NCI-H1436 (cell line): ENCODE measurements around the gene SNTG2.

Experiments used
- DNase-seq: peaks from one replicate; lab custom pipeline; 2025; lab: John Stamatoyannopoulos, UW

SNTG2 gene

DNA sequence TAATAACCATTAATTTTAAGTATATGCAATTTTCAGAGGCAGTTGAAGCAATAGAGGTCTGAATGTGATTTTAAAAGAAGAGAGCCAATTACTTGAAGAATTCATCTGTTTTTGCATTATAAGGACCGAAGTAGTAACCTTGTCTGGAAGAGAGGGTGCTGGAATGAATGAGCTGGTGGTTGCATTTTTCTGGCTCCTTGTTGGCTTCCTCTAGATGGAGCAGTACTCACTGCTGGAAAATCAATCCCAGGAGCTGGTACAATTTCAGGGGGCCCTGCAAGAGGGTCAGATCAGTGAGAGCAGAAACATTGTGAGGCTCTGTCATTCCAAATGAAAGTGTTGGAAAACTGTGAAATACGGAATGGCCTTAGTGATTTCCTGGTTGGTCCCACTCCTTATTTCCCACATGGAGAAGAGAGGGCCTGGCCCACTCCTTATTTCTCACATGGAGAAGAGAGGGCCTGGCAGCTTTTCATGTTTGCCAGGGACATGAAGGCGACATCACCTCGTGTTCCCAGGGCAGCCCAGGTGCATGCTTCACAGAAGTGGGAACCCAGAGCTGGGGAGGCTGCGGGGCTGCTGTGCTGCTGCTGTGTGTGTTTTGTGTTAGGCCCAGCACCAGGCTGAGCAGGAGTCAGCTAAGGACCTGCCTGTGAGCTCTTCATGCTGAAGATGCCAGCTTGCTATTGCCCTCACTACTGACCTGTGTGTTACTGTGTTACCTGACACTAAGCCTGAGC, 197.4 kb downstream of the SNTG2 start:
- DNase-seq: no peak

DNA sequence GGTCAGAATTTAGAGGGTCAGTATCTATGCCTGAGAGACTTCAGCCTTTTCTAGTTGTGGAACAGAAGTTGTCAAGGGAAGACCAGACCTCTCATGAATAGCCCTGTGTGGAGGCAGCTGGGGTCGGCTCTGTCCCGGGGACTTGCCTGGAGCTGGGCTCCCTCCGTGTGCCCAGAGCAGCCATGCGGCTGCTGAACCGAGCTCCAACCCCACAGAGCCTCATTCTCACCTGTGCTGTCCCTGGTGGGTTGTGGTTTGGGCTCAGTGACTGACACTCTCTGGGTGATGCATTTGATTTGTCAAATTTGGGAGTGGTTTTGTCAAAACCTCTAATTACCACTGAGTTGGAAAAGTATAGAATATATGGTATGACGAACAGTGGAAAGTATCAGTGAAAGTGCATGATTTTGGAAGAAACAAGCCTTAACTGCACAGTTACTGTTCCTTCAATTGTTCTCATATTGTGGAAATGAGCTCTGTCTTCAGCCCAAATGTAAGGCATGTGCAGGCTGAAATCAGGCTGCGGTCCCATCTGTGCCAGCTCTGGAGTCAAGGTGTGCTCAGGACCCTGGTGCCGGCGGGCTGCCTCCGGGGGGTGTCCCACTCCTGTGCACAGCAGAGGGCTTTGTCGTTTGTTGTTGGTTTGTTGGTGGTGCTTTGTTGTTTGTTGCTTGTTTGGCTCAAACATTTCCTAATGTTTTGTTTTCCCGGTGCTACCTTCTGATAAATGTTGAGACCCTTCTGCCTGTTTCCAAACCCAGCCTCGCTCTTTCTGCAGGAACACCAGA, 200.3 kb downstream of the SNTG2 start:
- DNase-seq: no peak

DNA sequence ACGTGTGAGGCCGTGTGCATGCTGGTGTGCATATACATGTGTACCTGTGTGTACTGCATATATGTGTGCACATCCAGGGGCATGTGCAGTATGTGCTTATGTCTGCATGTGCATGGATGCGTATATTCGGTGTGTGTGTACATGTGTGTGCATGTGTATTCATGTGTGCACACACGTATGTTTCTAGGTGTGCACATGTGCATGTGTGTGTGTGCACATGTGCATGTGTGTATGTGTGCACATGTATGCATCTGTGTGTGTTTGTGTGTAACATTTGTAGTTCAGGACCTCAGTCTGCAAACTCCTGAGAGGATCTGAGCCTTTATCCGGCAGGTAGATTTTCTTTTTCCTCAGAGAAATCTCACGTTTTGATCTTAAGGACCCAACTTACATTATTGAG, 201.7 kb downstream of the SNTG2 start:
- no peak for DNase-seq

DNA sequence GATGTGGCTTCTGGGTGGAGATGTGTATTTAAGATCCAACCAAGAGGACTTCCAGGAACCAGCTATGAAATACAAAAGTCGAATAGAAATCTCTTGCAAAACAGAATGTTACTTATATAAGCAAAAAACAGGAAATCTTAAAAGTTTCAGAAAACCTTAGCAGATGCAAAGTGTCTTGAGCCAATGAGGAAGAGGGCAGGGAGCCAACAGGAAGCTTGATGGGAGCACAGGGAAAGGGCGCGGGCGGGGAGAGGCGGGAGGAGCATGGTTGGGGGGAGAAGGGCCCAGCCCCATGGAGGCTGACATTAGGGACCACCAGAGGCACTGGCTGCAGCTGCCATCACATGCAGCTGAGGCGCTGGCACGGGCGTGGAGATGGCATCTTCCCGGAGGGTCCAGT, 203.3 kb downstream of the SNTG2 start:
- DNase-seq: no peak

DNA sequence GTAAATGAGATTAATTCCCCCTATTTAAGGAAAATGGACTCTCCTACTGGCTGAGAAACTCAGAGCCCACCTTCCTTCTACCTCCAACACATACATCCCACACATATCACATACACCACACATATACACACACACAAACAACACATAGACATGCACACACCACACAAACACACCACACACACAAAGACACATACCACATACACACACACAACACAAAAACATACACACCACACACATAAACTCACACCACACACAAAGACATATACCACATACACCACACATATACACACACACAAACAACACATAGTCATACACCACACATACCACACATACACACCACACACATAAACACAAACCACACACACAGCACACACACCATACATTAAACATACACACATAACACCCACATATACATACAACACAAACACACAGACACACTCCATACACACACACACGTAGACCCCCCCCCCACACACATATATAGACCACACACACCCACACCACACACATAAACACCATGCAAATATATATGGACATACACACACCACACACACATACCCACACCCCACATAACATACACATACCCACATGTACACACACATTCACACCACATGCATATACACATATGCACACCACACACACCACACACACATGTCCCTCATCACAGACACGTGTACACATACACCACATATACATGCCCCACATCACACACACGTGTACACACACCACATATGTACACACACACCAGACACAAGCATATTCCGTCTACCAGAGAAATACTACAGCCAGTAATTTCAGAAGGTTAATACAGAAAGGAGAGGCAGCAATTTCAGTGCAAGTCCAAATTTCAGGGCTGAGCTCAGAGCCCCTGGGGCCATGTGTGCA, 204.3 kb downstream of the SNTG2 start:
- DNase-seq: no peak

DNA sequence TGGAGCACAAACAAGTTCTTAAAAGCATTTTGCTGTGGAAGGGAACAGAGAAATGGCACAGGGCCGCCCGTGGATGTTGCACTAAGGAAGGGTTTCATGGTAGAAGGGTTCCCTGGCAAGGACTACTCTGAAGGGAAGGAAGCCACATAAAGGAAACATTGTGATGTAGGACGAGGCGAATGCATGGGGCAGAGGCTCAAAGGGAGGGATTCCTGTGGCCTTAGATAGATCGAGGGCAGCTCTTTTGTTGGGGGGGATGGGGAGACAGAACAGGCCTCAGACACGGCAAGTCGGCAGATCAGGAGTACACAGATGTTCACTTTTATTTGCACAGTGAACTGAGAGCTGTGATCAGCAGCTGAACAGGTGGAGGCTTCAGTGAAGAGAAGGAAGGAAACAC, 205.4 kb downstream of the SNTG2 start:
- no peak for DNase-seq

DNA sequence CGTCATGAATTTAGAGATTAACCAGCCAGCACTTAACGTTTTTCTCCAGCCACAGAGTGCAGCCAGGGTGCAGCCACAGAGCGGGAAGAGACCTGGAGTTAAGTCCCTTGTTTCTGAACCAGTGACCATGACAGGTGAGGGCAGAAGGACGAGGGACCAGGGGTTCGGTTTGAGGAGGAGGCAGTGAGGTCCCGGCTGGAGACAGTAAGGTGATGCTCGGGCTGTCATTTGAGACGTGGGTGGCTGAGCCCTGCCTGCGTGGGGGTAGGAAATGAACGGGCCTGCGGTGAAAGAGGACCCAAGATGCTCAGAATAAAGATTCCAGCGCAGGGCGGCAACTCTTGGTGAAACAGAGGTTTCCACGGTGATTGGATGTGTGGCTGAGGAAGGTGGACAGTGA, 205.9 kb downstream of the SNTG2 start:
- no peak for DNase-seq

DNA sequence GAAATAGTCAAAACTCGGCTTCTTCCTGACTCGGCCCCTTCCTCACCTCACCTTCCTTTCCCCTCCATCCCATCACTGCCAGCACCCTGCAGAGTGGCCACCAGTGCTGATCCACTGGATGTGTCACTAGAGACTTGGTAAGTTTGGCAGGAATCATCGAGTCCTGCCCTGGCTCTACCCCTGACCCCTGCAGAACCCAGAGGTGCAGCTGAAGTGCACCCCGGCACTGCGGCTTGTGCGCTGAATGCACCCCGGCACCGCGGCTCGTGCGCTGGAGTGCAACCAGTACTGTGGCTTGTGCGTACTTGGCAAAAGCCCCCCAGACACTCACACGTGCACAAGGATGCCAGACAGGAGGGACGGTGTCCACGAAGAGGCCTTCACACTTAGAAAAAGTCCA, 206.5 kb downstream of the SNTG2 start:
- DNase-seq: no peak

DNA sequence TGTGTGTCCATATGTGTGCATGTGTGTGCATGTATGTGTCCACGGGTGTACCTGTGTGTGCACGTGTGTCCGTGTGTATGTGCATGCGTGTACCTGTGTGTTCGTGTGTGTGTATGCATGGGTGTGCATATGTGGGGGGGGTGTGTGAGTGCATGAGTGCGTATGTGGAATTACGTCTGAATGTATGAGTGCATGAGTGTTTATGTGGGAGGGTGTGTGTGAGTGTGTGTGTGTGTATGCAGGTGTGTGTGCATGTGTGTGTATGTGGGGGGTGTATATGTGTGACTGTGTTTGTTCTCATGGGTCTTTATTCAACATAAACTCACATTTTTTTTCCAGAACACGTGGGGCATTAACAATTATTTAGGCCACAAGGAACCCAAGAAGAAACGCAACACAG, 208.4 kb downstream of the SNTG2 start:
- no peak for DNase-seq

DNA sequence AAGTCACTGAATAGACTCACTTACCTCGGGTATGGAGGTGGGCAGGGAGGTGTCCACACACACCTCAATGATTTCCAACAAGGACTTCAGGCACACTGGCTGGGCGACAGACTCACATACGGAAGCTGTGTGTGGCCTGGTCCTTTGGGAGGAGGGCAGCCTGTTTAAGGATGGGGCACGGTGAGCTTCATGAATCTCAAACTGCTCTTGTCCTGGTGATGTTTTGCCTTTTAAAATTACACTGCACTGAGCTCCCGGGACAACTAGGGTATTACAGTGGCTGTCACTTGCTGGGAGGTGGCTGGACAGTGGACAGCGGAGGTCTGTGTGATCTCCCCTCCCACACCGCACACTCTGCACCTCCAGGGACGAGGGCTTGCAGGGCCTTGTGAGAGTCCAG, 211.6 kb downstream of the SNTG2 start:
- no peak for DNase-seq

DNA sequence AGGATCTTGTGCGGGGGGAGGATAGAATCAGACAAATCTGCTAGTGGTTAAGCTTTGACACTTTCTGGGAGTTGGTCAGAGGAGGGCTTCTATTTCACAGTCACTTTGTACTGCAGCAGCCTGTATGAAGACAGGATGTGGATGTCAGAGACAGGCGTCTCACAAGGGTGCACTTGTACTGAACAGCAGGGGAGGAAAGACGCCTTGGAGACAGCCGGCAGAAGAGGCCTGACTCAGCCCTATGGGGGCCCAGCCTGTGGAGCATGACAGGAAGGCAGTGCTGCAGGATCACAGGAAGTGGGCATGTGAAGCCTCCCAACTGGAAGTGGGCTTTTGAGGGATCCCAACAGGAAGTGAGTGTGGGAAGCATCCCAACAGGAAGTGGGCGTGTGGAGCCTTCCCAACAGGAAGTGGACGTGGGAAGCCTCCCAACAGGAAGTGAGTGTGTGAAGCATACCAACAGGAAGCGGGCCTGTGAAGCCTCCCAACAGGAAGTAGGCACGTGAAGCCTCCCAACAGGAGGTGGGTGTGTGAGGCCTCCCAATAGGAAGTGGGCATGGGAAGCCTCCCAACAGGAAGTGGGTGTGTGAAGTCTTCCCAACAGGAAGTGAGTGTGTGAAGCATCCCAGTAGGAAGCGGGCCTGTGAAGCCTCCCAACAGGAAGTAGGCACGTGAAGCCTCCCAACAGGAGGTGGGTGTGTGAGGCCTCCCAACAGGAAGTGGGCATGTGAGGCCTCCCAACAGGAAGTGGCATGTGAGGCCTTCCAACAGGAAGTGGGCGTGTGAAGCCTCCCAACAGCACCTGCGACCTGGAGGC, 212.3 kb downstream of the SNTG2 start:
- DNase-seq: no peak

DNA sequence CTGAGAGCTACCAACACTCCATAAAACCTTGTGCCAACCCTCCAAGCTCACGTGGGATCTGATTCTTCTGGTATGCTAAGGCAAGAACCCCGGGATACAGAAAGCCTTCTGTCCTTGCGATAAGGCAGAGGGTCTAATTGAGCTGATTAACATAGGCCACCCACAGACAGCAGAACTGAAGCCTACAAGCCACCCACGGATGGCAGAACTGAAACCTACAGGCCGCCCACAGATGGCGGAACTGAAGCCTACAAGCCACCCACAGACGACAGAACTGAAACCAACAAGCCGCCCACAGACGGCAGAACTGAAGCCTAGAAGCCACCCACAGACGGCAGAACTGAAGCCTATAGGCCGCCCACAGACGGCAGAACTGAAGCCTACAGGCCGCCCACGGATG, 216.3 kb downstream of the SNTG2 start:
- no peak for DNase-seq

DNA sequence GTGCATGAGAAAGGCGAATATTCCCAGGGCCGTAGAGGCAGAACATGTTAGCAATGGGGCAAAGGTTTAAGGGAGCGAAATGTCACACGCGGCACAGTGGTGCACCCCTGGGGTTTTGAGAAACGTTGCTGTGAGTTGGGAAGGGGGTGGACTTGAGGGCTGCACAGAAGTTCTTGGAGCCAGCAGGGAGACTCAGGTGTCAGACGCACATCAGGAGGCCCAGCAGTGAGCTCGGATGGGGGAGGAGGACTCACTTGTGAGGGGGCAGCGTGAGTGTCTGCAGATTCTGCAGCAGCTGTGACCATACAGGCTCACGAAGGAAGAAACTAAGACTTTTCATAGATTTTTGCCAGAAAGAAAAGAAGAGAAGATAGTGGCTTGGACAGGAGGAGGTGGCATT, 218.2 kb downstream of the SNTG2 start:
- no peak for DNase-seq

DNA sequence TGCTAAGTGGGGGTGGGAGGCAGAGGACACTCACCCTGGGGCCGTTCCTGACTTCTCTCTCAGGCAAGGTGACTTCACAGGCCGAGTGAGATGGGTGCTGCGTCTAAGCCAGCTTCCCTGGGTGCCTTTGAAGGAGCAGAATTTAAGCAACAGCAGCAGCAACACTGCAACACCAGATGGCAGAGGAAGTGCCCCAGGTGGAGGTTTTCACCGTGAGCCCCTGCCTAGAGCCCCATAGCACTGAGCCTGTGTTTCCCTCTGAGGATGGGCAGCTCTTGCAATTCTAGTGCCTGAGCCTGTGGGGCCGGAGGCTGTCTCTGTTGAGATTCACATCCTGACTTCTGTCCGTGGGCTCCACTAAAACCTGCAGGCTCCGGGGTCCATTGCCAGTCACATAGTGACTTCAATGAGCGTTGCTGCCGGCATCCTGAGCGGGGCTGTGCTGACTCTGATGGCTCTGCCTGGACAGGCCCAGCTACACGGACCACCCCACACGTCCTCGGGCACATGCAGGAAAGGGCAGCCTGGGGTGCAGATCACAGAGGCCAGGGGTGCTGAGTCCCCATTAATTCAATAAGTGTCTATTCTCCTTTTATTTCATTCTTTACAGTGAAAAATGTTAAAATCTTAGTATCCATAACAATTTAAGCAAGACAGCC, 218.8 kb downstream of the SNTG2 start:
- DNase-seq: no peak

DNA sequence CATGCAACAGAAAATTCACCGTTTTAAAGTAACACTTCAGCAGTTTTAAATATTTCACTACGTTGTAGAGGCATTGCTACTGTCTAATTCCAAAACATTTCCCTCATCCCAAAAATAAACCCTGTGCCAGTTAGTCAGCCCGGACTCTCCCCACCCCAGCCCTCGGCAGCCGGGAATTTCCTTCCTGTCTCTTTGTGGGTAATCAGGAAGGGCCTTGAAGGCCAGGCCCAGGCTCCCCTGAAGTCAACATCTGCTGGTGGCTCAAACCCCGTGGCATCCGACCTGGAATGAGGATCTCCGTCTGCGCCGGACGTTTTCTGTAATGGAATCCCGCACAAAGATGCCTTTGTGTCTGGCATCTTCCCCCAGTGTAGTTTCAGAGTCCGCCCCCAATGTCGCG, 219.6 kb downstream of the SNTG2 start:
- no peak for DNase-seq

DNA sequence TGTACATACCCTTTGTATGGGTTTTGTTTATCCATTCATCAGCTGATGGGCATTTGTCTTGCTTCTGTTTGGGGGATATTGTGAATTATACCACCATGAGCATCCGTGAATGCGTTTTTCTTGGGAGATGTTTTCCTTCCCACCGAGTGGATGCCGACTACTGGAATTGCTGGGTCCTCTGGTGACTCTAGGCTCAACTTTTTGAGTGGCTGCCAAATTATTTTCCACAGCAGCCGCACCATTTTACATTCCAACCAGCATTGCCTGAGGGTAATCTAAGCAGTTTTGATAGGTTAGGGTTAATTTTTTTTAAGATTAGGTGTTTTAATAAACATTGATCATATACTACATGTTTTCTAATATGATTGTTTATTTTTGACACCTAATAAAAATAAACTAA, 220.1 kb downstream of the SNTG2 start:
- DNase-seq: no peak

DNA sequence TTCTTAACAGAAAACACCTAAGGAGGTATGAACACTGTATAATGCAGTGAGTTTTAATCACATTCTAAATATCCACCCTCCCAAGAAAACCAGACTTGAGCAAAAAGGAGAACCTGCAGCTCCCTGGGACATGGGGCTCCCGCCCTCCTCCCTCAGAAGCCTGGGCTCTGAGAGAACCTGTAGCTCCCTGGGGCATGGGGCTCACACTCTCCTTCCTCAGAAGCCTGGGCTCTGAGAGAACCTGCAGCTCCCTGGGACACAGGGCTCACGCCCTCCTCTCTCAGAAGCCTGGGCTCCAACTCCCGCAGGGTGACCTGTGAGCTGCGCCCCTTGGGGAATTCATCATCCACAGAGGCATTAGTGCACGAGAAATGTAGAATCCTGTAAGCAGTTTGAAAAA, 222.9 kb downstream of the SNTG2 start:
- DNase-seq: no peak

DNA sequence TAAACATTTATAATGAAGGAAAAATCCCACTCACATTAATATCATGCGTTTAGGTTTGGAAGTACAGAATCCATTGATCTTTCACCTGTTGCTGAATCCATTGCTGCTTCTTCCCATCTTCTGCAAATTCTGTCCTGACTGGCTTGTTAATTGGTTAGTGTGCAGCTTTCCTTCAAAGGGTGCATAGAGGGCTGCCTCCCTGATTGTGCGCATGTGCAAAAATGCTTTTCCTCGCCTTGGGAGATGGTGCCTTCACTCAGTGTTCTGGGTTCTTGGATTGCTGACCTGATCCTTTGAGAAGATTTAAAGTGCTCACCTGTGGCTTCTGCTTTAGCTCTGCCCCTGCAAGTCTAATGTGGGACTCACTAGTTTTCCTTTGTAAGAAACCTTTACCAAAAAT, 231.2 kb downstream of the SNTG2 start:
- no peak for DNase-seq

DNA sequence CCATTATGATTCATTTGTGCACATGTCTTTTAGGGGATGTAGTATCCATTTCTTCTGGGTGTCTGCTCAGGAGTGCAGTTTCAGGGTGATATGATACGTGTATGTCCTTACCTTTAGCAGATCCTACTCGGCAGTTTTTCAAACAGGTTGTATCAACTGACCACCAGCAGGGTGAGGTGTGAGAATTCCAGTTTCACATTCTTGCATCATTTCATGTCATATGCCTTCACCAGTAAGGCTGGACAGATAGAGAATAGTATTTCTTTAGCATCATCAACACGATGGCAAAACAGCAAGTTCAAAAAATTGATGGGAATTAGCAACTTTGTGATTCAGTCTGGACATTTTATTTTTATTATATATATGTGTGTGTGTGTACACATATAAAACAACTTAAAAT, 232.7 kb downstream of the SNTG2 start:
- DNase-seq: no peak

DNA sequence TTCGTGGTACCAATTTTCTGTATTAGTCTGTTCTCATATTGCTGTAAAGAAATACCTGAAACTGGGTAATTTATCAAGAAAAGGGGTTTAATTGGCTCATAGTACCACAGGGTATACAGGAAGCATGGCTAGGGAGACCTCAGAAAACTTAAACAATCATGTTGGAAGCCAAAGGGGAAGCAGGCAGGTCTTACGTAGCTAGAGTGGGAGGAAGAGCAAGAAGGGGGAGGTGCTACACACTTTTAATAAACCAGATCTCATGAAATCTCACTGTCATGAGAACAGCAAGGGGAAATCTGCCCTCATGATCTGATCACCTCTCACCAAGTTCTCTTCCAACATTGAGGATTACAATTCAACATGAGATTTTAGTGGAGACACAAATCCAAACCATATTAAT, 235.8 kb downstream of the SNTG2 start:
- no peak for DNase-seq

DNA sequence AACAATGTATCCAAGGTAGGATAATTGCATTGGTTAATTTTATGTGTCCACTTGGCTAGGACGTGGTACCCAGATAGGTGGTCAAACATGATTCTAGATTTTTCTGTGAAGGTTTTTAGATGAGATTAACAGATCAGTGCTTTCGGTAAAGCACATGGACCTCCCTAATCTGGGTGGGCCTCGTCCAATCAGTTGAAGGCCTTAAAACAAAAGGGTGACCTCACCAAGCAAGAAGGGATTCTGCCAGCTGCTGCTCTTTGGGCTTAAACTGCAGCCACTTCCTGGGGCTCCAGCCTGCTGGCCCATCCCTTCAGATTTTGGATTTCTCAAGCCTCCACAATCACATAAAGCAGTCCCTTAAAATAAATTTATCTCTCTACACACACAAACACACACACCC, 236.5 kb downstream of the SNTG2 start:
- DNase-seq: no peak
